MM.1S (cell line): ENCODE measurements around the gene LAMC3.

ENCODE experiments used
- DNase-seq: peaks from one replicate; pipeline ENCODE4 v3.0.0-alpha.2; 2015
- H2AFZ ChIP-seq: fragments of 300-600 bp; sonication (generic); 2 replicates; pipeline ENCODE4 v1.6.0; 2016; ENCODE audit warnings: antibody characterized with exemption, low read length
- H3F3A ChIP-seq: fragments of 300-600 bp; sonication (generic); 2 replicates; pipeline ENCODE4 v1.6.1; 2016; ENCODE audit warnings: mild to moderate bottlenecking, antibody characterized with exemption, low read length, moderate library complexity, mixed read lengths; ENCODE audit not compliant: insufficient read depth
- H3K27ac ChIP-seq: fragments of 300-600 bp; sonication (generic); 2 replicates; pipeline ENCODE4 v1.5.1; 2016; ENCODE audit warnings: mild to moderate bottlenecking, low read length
- H3K27me3 ChIP-seq: fragments of 300-600 bp; sonication (generic); replicated peaks from 2 replicates; pipeline ENCODE4 v1.6.0; 2016; ENCODE audit warnings: low read length; ENCODE audit not compliant: insufficient read depth
- H3K36me3 ChIP-seq: fragments of 300-600 bp; sonication (generic); replicated peaks from 2 replicates; pipeline ENCODE4 v1.6.1; 2016; ENCODE audit warnings: mild to moderate bottlenecking, low read length, mixed read lengths; ENCODE audit not compliant: insufficient read depth
- H3K4me1 ChIP-seq: fragments of 300-600 bp; sonication (generic); 2 replicates; pipeline ENCODE4 v1.6.1; 2016; ENCODE audit warnings: low read length, mixed read lengths
- H3K4me2 ChIP-seq: fragments of 300-600 bp; sonication (generic); 2 replicates; pipeline ENCODE4 v1.6.0; 2016; ENCODE audit warnings: low read depth, low read length
- H3K4me3 ChIP-seq: fragments of 300-600 bp; sonication (generic); 2 replicates; pipeline ENCODE4 v1.5.1; 2016; ENCODE audit warnings: low read length, mixed read lengths
- H3K79me2 ChIP-seq: fragments of 300-600 bp; sonication (generic); 2 replicates; pipeline ENCODE4 v1.6.1; 2016; ENCODE audit warnings: mixed run types, low read length, mixed read lengths
- H3K9ac ChIP-seq: fragments of 300-600 bp; sonication (generic); 2 replicates; pipeline ENCODE4 v1.6.1; 2016; ENCODE audit warnings: low read length, mixed read lengths
- H3K9me2 ChIP-seq: fragments of 300-600 bp; sonication (generic); replicated peaks from 2 replicates; pipeline ENCODE4 v1.6.1; 2016; ENCODE audit warnings: mild to moderate bottlenecking, low read length, mixed read lengths; ENCODE audit not compliant: insufficient read depth
- H3K9me3 ChIP-seq: fragments of 300-600 bp; sonication (generic); replicated peaks from 2 replicates; pipeline ENCODE4 v1.6.1; 2016; ENCODE audit warnings: mild to moderate bottlenecking, low read length, mixed read lengths; ENCODE audit not compliant: insufficient read depth
- H4K20me1 ChIP-seq: fragments of 300-600 bp; sonication (generic); 2 replicates; pipeline ENCODE4 v1.6.1; 2016; ENCODE audit warnings: mild to moderate bottlenecking, low read length, moderate library complexity, mixed read lengths; ENCODE audit not compliant: insufficient read depth
- CTCF ChIP-seq: fragments of 300-600 bp; sonication (generic); IDR thresholded peaks from 2 replicates; pipeline ENCODE4 v1.5.1; 2016; ENCODE audit warnings: antibody characterized with exemption, low read length, mixed read lengths
- EZH2 ChIP-seq: fragments of 300-600 bp; sonication (generic); optimal IDR thresholded peaks from 2 replicates; pipeline ENCODE3; 2017; ENCODE audit warnings: low read depth, mild to moderate bottlenecking, antibody characterized with exemption, low read length, mixed read lengths
- EZH2phosphoT487 ChIP-seq: fragments of 300-600 bp; sonication (generic); IDR thresholded peaks from 2 replicates; pipeline ENCODE4 v1.6.1; 2018; ENCODE audit warnings: antibody characterized with exemption, low read length

LAMC3 gene

GRCh38 chr9:130979591-130980385 lies 29.2 kb upstream of the LAMC3 start:
- Histone ChIP-seq H3K4me1 (no peaks in the 10 kb centered on the region), H3K79me2 (no peaks in the 10 kb centered on the region), H3K27me3 (peaks cover 100% of the 10 kb centered on the region), H3K36me3 (no peaks in the 10 kb centered on the region), H3K9ac (no peak overlapping the region), H3K9me2 (no peaks in the 10 kb centered on the region), H2AFZ (no peak overlapping the region), H3K9me3 (no peaks in the 10 kb centered on the region), H3K27ac (no peak overlapping the region), H3K4me3 (no peak overlapping the region), H3F3A (no peaks in the 10 kb centered on the region), H4K20me1 (no peaks in the 10 kb centered on the region), H3K4me2 (no peak overlapping the region)
- DNase-seq = no peak
- TF ChIP-seq EZH2phosphoT487 = no peak
- no peak for TF ChIP-seq CTCF
- no peak for TF ChIP-seq EZH2

- DNase-seq = no peak
- H2AFZ ChIP-seq = no peak overlapping the region
- TF ChIP-seq CTCF (no peak), EZH2 (no peak), EZH2phosphoT487 (no peak)
- no peak overlapping the region for H3K4me3 ChIP-seq
- no peaks in the 10 kb centered on the region for H3K4me1 ChIP-seq
- no peak overlapping the region for H3K27ac ChIP-seq
- no peaks in the 10 kb centered on the region for H3K79me2 ChIP-seq
- H4K20me1 ChIP-seq = no peaks in the 10 kb centered on the region
- peaks cover 100% of the 10 kb centered on the region for H3K27me3 ChIP-seq
- H3K4me2 ChIP-seq = no peak overlapping the region
- H3K9ac ChIP-seq = no peak overlapping the region
- no peaks in the 10 kb centered on the region for H3K36me3 ChIP-seq
- no peaks in the 10 kb centered on the region for H3F3A ChIP-seq
- no peaks in the 10 kb centered on the region for H3K9me2 ChIP-seq
- no peaks in the 10 kb centered on the region for H3K9me3 ChIP-seq
Observed at GRCh38 chr9:130980526-130980925, 28.4 kb upstream of the LAMC3 start.

- Histone ChIP-seq H3K4me1 (no peaks in the 10 kb centered on the region), H3K27ac (no peak overlapping the region), H3F3A (no peaks in the 10 kb centered on the region), H3K9me2 (no peaks in the 10 kb centered on the region), H3K27me3 (peaks cover 100% of the 10 kb centered on the region), H3K36me3 (no peaks in the 10 kb centered on the region), H3K4me3 (no peak overlapping the region), H3K9ac (no peak overlapping the region), H3K79me2 (no peaks in the 10 kb centered on the region), H3K9me3 (no peaks in the 10 kb centered on the region), H4K20me1 (no peaks in the 10 kb centered on the region), H3K4me2 (no peak overlapping the region), H2AFZ (no peak overlapping the region)
- DNase-seq = no peak
- TF ChIP-seq EZH2phosphoT487 = no peak
Observed at GRCh38 chr9:130981002-130981755, 27.8 kb upstream of the LAMC3 start.
